ENCODE measurements around the gene ASIC3. TPM values are rescaled to one million over a fixed set of nuclear protein-coding genes. Genes with fewer than 3 reads are reported as not detected.

ASIC3 gene
- total and polyA plus RNA-seq, 2 of the 4 experiments (the other 2 are of a cell fraction), result 0.74 TPM; not detected in 1

DNA sequence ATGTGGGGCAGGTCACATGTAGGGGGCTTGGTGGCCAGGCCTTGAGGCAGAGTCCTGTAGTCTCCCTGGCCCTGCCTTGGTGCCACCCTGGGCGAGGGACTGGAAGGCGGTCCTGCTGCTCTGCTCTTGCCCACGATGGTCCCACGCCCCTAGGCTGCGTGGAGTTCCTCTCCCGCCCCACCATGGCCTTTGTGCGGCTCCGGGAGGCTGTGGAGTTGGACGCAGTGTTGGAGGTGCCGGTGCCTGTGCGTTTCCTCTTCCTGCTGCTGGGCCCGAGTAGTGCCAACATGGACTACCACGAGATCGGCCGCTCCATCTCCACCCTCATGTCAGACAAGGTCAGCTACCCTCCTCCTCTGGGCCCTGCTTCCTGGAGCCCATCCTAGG is 22.2 kb downstream of the ASIC3 start:
- H3K9ac ChIP-seq (ENCODE audit: low read depth, low read length), result no peak overlapping the region
- WGBS, 2 experiments (ENCODE audit: extremely low coverage in 2 of 2, insufficient read length in 1 of 2), result 100% methylated on average over 4 of the region's 15 CpGs; no CpG with 5 or more reads in 1 of the 2 experiments
- no peak overlapping the region for H3K4me2 ChIP-seq (ENCODE audit: low read depth, low read length)
- no peak overlapping the region for H2AK9ac ChIP-seq (replicated peaks; ENCODE audit: low read depth, low read length, poor library complexity)
- no peak overlapping the region for H2BK15ac ChIP-seq (ENCODE audit: low read depth, low read length)
- H2BK20ac ChIP-seq (ENCODE audit: low read depth, low read length), result no peak overlapping the region
- no peak overlapping the region for H3K4me3 ChIP-seq (ENCODE audit: insufficient read depth, low read depth, low read length)
- POLR2A ChIA-PET (ENCODE audit: unreplicated experiment), result no interaction called here
- no peak overlapping the region for H2AK5ac ChIP-seq (ENCODE audit: low read depth, low read length)
- peaks cover 86% of the 10 kb centered on the region for H3K36me3 ChIP-seq (ENCODE audit: control insufficient read depth, insufficient read depth, low read length)
- no peak for TF ChIP-seq BHLHE40 (IDR thresholded peaks at IDR 0.05; ENCODE audit: low read depth, low read length)
- no peak for TF ChIP-seq MXI1 (IDR thresholded peaks at IDR 0.05; ENCODE audit: borderline replicate concordance, low read depth, low read length)
- no peak for TF ChIP-seq RCOR1 (IDR thresholded peaks at IDR 0.05; ENCODE audit: insufficient replicate concordance, low read length)
- TF ChIP-seq MAFK (IDR thresholded peaks at IDR 0.05; ENCODE audit: low read depth, low read length), result no peak
- no peak for TF ChIP-seq FOS (IDR thresholded peaks at IDR 0.05; ENCODE audit: low read depth, low read length)
- TF ChIP-seq ELK1 (IDR thresholded peaks at IDR 0.05; ENCODE audit: borderline replicate concordance, low read depth, low read length), result no peak
- TF ChIP-seq CHD1 (IDR thresholded peaks at IDR 0.05; ENCODE audit: low read depth, low read length), result no peak
- no peak for TF ChIP-seq CEBPB (IDR thresholded peaks at IDR 0.05; ENCODE audit: low read depth, low read length)
- no peak for TF ChIP-seq SMC3 (IDR thresholded peaks at IDR 0.05; ENCODE audit: low read depth, low read length)
- TF ChIP-seq MAZ (IDR thresholded peaks at IDR 0.05; ENCODE audit: borderline replicate concordance, low read depth, low read length), result no peak
- TF ChIP-seq POLR2A (IDR thresholded peaks at IDR 0.05; ENCODE audit: low read depth, low read length), result no peak
- TF ChIP-seq RFX5 (IDR thresholded peaks at IDR 0.05; ENCODE audit: low read depth, low read length), result no peak
- TF ChIP-seq NFE2L2 (IDR thresholded peaks at IDR 0.05; ENCODE audit: low read depth, low read length), result no peak
- no peak for TF ChIP-seq CTCF (conservative IDR thresholded peaks at IDR 0.05; ENCODE audit: low read depth, low read length)
- intact Hi-C loops (cut with micrococcal nuclease), result no loop called here
- in situ Hi-C loops (cut with MboI; ENCODE audit: low sequenced_read_pairs), result no loop called here
- H4K8ac ChIP-seq (ENCODE audit: low read depth in 2 of 2, low read length in 2 of 2), result no peak overlapping the region
- H2AFZ ChIP-seq (replicated peaks; ENCODE audit: low read length, poor library complexity), result no peak overlapping the region
- no peaks in the 10 kb centered on the region for H3K27me3 ChIP-seq (ENCODE audit: control insufficient read depth, insufficient read depth, low read length)
- peaks cover 7 to 30% of the 10 kb centered on the region in 2 experiments for H3K79me1 ChIP-seq (ENCODE audit: low read depth in 1 of 2, low read length in 2 of 2)
- H2BK5ac ChIP-seq (ENCODE audit: low read depth, low read length, poor library complexity, severe bottlenecking), result no peak overlapping the region
- dilution Hi-C loops (cut with HindIII; ENCODE audit: low sequenced_read_pairs, unreplicated experiment), result no loop called here
- H3K27ac ChIP-seq (ENCODE audit: insufficient read depth, low read length), result no peak overlapping the region
- no peak overlapping the region for H3K56ac ChIP-seq (ENCODE audit: extremely low read depth, insufficient read depth, low read length)
- no peak overlapping the region for H3K18ac ChIP-seq (ENCODE audit: low read depth, low read length)
- H3K9me3 ChIP-seq (ENCODE audit: control insufficient read depth, insufficient read depth, low read length), result no peaks in the 10 kb centered on the region
- no peak overlapping the region for H3K14ac ChIP-seq (replicated peaks; ENCODE audit: low read depth, low read length)
- CTCF ChIA-PET, result no interaction called here
- no peak overlapping the region for H2BK120ac ChIP-seq (ENCODE audit: low read depth, low read length)
- BruUV-seq (replicated peaks), result no TSS peak
- H3K4ac ChIP-seq (ENCODE audit: low read depth, low read length), result no peak overlapping the region
- no peak for ATAC-seq (ENCODE audit: low read depth)
- H3K23ac ChIP-seq (ENCODE audit: low read depth, low read length), result no peak overlapping the region
- peaks cover 6% of the 10 kb centered on the region; the same call in 1 of the 2 replicates for H3K4me1 ChIP-seq (ENCODE audit: control insufficient read depth, insufficient read depth, low read length)
- H4K91ac ChIP-seq (ENCODE audit: insufficient read depth, low read depth, low read length), result no peak overlapping the region
- H3K9me1 ChIP-seq (ENCODE audit: insufficient read depth, low read length), result 0 out of 2 replicates have a peak, but pooled peaks cover 4% of the 10 kb centered on the region
- no peak for DNase-seq
- peaks cover 6% of the 10 kb centered on the region for H4K20me1 ChIP-seq (ENCODE audit: insufficient read depth, low read length)
- H4K5ac ChIP-seq (ENCODE audit: low read depth, low read length), result no peak overlapping the region

Data from IMR-90 (cell line).